HepG2 (cell line): ENCODE results near the gene LRRC4C. TPM values are rescaled to one million over a fixed set of nuclear protein-coding genes. Genes with fewer than 3 reads are reported as not detected.

ENCODE experiments used
- ATF4 ChIP-seq, 2 experiments: fragments of 450-650 bp in 1 of 2; sonication (generic) in 1 of 2; formaldehyde crosslinking; IDR thresholded peaks; 2 replicates each; pipeline versions ENCODE4 v1.5.0 to v1.8.0; 2020 to 2022; ENCODE audit warnings: mild to moderate bottlenecking in 1 of 2, missing genetic modification reagents in 1 of 2
- CBX5 ChIP-seq: sonication (generic); formaldehyde crosslinking; IDR thresholded peaks from 2 replicates; pipeline ENCODE4 v1.4.0; 2020; ENCODE audit warnings: missing genetic modification reagents, borderline replicate concordance
- CEBPG ChIP-seq: IDR thresholded peaks from 2 replicates; pipeline ENCODE4 v1.6.1; 2016
- HCFC1 ChIP-seq: fragments of 150-350 bp; IDR thresholded peaks from 2 replicates; pipeline ENCODE4 v1.6.1; 2014; ENCODE audit warnings: low read depth, low read length
- IRF2 ChIP-seq: IDR thresholded peaks from 2 replicates; pipeline ENCODE4 v1.6.1; 2018; ENCODE audit warnings: missing genetic modification reagents, missing compliant biosample characterization
- PLRG1 ChIP-seq: fragments of 450-650 bp; conservative IDR thresholded peaks from 2 replicates; pipeline ENCODE4 v1.6.1; 2016
- ZC3H4 ChIP-seq: sonication (generic); formaldehyde crosslinking; IDR thresholded peaks from 2 replicates; pipeline ENCODE4 v1.4.0; 2020; ENCODE audit warnings: missing genetic modification reagents, borderline replicate concordance
- ZMAT5 ChIP-seq: sonication (generic); formaldehyde crosslinking; IDR thresholded peaks from 2 replicates; pipeline ENCODE4 v1.5.0; 2020; ENCODE audit warnings: mild to moderate bottlenecking, low read depth, missing genetic modification reagents, borderline replicate concordance
- ZMYM4 ChIP-seq: sonication (generic); formaldehyde crosslinking; IDR thresholded peaks from 2 replicates; pipeline ENCODE4 v1.8.1; 2023; ENCODE audit warnings: mild to moderate bottlenecking, missing genetic modification reagents
- ZNF501 ChIP-seq: sonication (generic); formaldehyde crosslinking; IDR thresholded peaks from 2 replicates; pipeline ENCODE4 v1.5.1; 2020; ENCODE audit warnings: mild to moderate bottlenecking, moderate library complexity, missing genetic modification reagents
- ZNF512B ChIP-seq: sonication (generic); formaldehyde crosslinking; IDR thresholded peaks from 2 replicates; pipeline ENCODE4 v1.5.1; 2020; ENCODE audit warnings: missing genetic modification reagents, mild to moderate bottlenecking, borderline replicate concordance
- ZNF770 ChIP-seq: sonication (generic); formaldehyde crosslinking; IDR thresholded peaks from 2 replicates; pipeline ENCODE4 v1.5.0; 2020; ENCODE audit warnings: mild to moderate bottlenecking, missing genetic modification reagents
- ZNF781 ChIP-seq: sonication (generic); formaldehyde crosslinking; IDR thresholded peaks from 2 replicates; pipeline ENCODE4 v1.5.1; 2020; ENCODE audit warnings: borderline replicate concordance, mild to moderate bottlenecking, missing genetic modification reagents; ENCODE audit errors: not compliant biosample characterization
- ZNF800 ChIP-seq: sonication (generic); formaldehyde crosslinking; IDR thresholded peaks from 2 replicates; pipeline ENCODE4 v1.4.0; 2020; ENCODE audit warnings: missing genetic modification reagents
- polyA plus RNA-seq, 8 experiments: library from polyadenylated mRNA; depleted of rRNA in 3 of 8; stranded (reverse) in 7 of 8; unstranded in 1 of 8; fragments of >200 nt; fragmentation: Illumina TruSeq in 4 of 8; extraction: Trizol in 4 of 8; gene quantifications; 2 replicates each; pipeline versions ENCODE4 v1.2.1 to v1.2.3, GENCODE V29; 2011 to 2016; ENCODE audit warnings: low read depth in 4 of 8, missing spikeins in 1 of 8, mixed read lengths in 1 of 8; ENCODE audit not compliant: insufficient read depth in 1 of 8
- total RNA-seq, 5 experiments: library from RNA; depleted of rRNA; stranded (reverse); fragments of >200 nt; fragmentation: Illumina TruSeq; extraction: Trizol; gene quantifications; 2 replicates each; pipeline ENCODE4 v1.2.3, GENCODE V29; 2016; ENCODE audit warnings: low read depth in 1 of 5
- TF ChIP-seq, protein P1 (sequence below): IDR thresholded peaks from 2 replicates; pipeline ENCODE4 v1.6.1; 2016; ENCODE audit warnings: mild to moderate bottlenecking

LRRC4C gene
- total and polyA plus RNA-seq, 2 of the 13 experiments (the other 11 are each of a cell fraction or from before 2014, with no cell fraction given), result not detected

GRCh38 chr11:40293655-40294348, 1165.7 kb downstream of the LRRC4C start (continued):
- TF ChIP-seq ZNF512B (CRISPR knock-in tag) (peak; percentile 87; the same call in 1 of the 2 replicates), ZNF781 (CRISPR knock-in tag) (no peak), PLRG1 (no peak), ZMYM4 (CRISPR knock-in tag) (peak; percentile 79), ATF4 (CRISPR knock-in tag; IDR thresholded peaks at IDR 0.05) (no peak), IRF2 (0 out of 2 replicates have a peak, but pooled peaks have one; percentile 41), CEBPG (CRISPR knock-in tag) (peak; percentile 50; the same call in 1 of the 2 replicates), ZC3H4 (CRISPR knock-in tag) (no peak), ZMAT5 (CRISPR knock-in tag) (no peak), ZNF800 (no peak), HCFC1 (no peak), CBX5 (CRISPR knock-in tag) (peak; percentile 81), ZNF501 (peak; percentile 42; the same call in 1 of the 2 replicates), ZNF770 (CRISPR knock-in tag) (no peak)
- TF ChIP-seq, protein P1, sequence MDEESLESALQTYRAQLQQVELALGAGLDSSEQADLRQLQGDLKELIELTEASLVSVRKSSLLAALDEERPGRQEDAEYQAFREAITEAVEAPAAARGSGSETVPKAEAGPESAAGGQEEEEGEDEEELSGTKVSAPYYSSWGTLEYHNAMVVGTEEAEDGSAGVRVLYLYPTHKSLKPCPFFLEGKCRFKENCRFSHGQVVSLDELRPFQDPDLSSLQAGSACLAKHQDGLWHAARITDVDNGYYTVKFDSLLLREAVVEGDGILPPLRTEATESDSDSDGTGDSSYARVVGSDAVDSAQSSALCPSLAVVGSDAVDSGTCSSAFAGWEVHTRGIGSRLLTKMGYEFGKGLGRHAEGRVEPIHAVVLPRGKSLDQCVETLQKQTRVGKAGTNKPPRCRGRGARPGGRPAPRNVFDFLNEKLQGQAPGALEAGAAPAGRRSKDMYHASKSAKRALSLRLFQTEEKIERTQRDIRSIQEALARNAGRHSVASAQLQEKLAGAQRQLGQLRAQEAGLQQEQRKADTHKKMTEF (CRISPR knock-in tag), result 0 out of 2 replicates have a peak, but pooled peaks have one; percentile 30
